Measurements from ENCODE around the gene OR6N1. TPM values are rescaled to one million over a fixed set of nuclear protein-coding genes. Genes with fewer than 3 reads are reported as not detected.
A peak's percentile ranks its signal among the peaks of the same experiment; 100 is the strongest.

OR6N1 gene
- total and polyA plus RNA-seq, 2 of the 4 experiments (the other 2 are of a cell fraction) = not detected

GRCh38 chr1:158806916-158807536 lies 35.0 kb upstream of the OR6N1 start:
- Histone ChIP-seq H3K4me1 (ENCODE audit: control insufficient read depth, insufficient read depth, low read length) (no peaks in the 10 kb centered on the region), H3K14ac (replicated peaks; ENCODE audit: low read depth, low read length) (no peak overlapping the region), H3K23ac (ENCODE audit: low read depth, low read length) (no peak overlapping the region), H3K9me1 (ENCODE audit: insufficient read depth, low read length) (no peaks in the 10 kb centered on the region; the same call in 1 of the 2 replicates), H3K36me3 (ENCODE audit: control insufficient read depth, insufficient read depth, low read length) (no peaks in the 10 kb centered on the region), H4K5ac (ENCODE audit: low read depth, low read length) (no peak overlapping the region), H3K27ac (ENCODE audit: insufficient read depth, low read length) (no peak overlapping the region), H2BK120ac (ENCODE audit: low read depth, low read length) (no peak overlapping the region), H3K4me3 (ENCODE audit: insufficient read depth, low read depth, low read length) (no peak overlapping the region), H2BK15ac (ENCODE audit: low read depth, low read length) (no peak overlapping the region), H3K56ac (ENCODE audit: extremely low read depth, insufficient read depth, low read length) (no peak overlapping the region), H4K8ac (ENCODE audit: low read depth in 2 of 2, low read length in 2 of 2) (no peak overlapping the region), H3K18ac (ENCODE audit: low read depth, low read length) (no peak overlapping the region), H3K4me2 (ENCODE audit: low read depth, low read length) (no peak overlapping the region), H2BK5ac (ENCODE audit: low read depth, low read length, poor library complexity, severe bottlenecking) (no peak overlapping the region), H3K79me1 (ENCODE audit: low read depth in 1 of 2, low read length in 2 of 2) (no peaks in the 10 kb centered on the region), H3K4ac (ENCODE audit: low read depth, low read length) (no peak overlapping the region), H2BK20ac (ENCODE audit: low read depth, low read length) (no peak overlapping the region), H3K9ac (ENCODE audit: low read depth, low read length) (no peak overlapping the region), H3K27me3 (ENCODE audit: control insufficient read depth, insufficient read depth, low read length) (no peaks in the 10 kb centered on the region), H2AK9ac (replicated peaks; ENCODE audit: low read depth, low read length, poor library complexity) (no peak overlapping the region), H2AK5ac (ENCODE audit: low read depth, low read length) (no peak overlapping the region), H4K20me1 (ENCODE audit: insufficient read depth, low read length) (no peaks in the 10 kb centered on the region), H4K91ac (ENCODE audit: insufficient read depth, low read depth, low read length) (no peak overlapping the region), H2AFZ (replicated peaks; ENCODE audit: low read length, poor library complexity) (no peak overlapping the region), H3K9me3 (ENCODE audit: control insufficient read depth, insufficient read depth, low read length) (no peaks in the 10 kb centered on the region; the same call in 1 of the 2 replicates)
- intact Hi-C loops (cut with micrococcal nuclease) = no loop called here
- ChIA-PET POLR2A (ENCODE audit: unreplicated experiment) (no interaction called here), CTCF (no interaction called here)
- no peak for DNase-seq
- TF ChIP-seq CEBPB (IDR thresholded peaks at IDR 0.05; ENCODE audit: low read depth, low read length) = peak; percentile 38; the same call in 1 of the 2 replicates
- no peak for TF ChIP-seq FOS (IDR thresholded peaks at IDR 0.05; ENCODE audit: low read depth, low read length)
- TF ChIP-seq BHLHE40 (IDR thresholded peaks at IDR 0.05; ENCODE audit: low read depth, low read length) = no peak
- TF ChIP-seq CHD1 (IDR thresholded peaks at IDR 0.05; ENCODE audit: low read depth, low read length) = no peak
- no CpG with 5 or more reads among the region's 6 CpGs for WGBS, 2 experiments (ENCODE audit: extremely low coverage in 2 of 2, insufficient read length in 1 of 2)
- ATAC-seq (ENCODE audit: low read depth) = no peak
- dilution Hi-C loops (cut with HindIII; ENCODE audit: low sequenced_read_pairs, unreplicated experiment) = no loop called here
- in situ Hi-C loops (cut with MboI; ENCODE audit: low sequenced_read_pairs) = no loop called here
- no TSS peak for BruUV-seq (replicated peaks)
